Measurements from ENCODE around the gene GP9. TPM values are rescaled to one million over a fixed set of nuclear protein-coding genes. Genes with fewer than 3 reads are reported as not detected.

The GP9 gene
- polyA plus RNA-seq, 1 donor from 2014 or later = not detected

DNA sequence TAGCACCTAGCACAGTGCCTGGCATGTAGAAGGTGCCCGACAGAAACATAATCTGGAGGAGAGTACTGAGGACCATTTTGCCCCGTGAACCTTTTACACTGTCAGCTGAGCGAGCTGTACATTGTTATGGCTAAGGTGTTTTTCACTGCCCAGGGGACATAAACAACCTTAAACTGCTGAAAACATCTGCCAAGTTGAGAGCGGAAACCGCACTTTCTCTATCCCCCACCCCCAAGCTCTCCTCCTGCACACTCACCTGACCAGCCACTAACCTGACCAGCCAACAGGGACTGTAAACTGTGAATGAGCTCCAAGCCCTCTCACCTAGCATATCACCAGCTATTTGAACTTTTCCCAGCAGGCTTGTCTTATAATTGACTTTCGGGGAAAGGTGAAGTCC lies 43.5 kb downstream of the GP9 start:
- Histone ChIP-seq H3K27me3 (ENCODE audit: insufficient read depth, low read depth, low read length) (no peaks in the 10 kb centered on the region), H3K27ac (ENCODE audit: low read length) (no peak overlapping the region), H3K9ac (ENCODE audit: low read length) (no peak overlapping the region), H3K36me3 (ENCODE audit: insufficient read depth, low read length) (no peaks in the 10 kb centered on the region), H3K9me3 (ENCODE audit: low read length) (no peaks in the 10 kb centered on the region), H3K4me3 (ENCODE audit: low read length) (no peak overlapping the region), H4K20me1 (ENCODE audit: insufficient read depth) (no peaks in the 10 kb centered on the region), H3K79me2 (replicated peaks; ENCODE audit: insufficient read depth, low read length) (no peaks in the 10 kb centered on the region), H3K4me2 (ENCODE audit: low read length) (no peak overlapping the region), H3F3A (ENCODE audit: insufficient read depth, low read length, poor library complexity, severe bottlenecking) (no peaks in the 10 kb centered on the region), H3K9me2 (ENCODE audit: insufficient read depth, low read length) (no peaks in the 10 kb centered on the region), H2AFZ (ENCODE audit: low read depth, low read length) (no peak overlapping the region)
- TF ChIP-seq CTCF (IDR thresholded peaks at IDR 0.05; ENCODE audit: poor library complexity, severe bottlenecking) = no peak
- TF ChIP-seq MXI1 (conservative IDR thresholded peaks at IDR 0.05; ENCODE audit: poor library complexity, severe bottlenecking) = no peak
- TF ChIP-seq EP300 (conservative IDR thresholded peaks at IDR 0.05; ENCODE audit: poor library complexity, severe bottlenecking) = no peak
- TF ChIP-seq EZH2 (IDR thresholded peaks at IDR 0.05; ENCODE audit: borderline replicate concordance, insufficient read depth, low read length, poor library complexity, severe bottlenecking) = no peak
- no peak for TF ChIP-seq RAD21 (conservative IDR thresholded peaks at IDR 0.05)

- no peaks in the 10 kb centered on the region for H4K20me1 ChIP-seq (ENCODE audit: insufficient read depth)
- TF ChIP-seq TAF1 (IDR thresholded peaks at IDR 0.05; ENCODE audit: low read depth) (no peak), EP300 (conservative IDR thresholded peaks at IDR 0.05; ENCODE audit: poor library complexity, severe bottlenecking) (no peak), SMC3 (conservative IDR thresholded peaks at IDR 0.05; ENCODE audit: poor library complexity) (no peak), REST (IDR thresholded peaks at IDR 0.05; ENCODE audit: borderline replicate concordance) (no peak)
- no peaks in the 10 kb centered on the region for H3K9me3 ChIP-seq (ENCODE audit: low read length)
- no peak overlapping the region for H3K4me3 ChIP-seq (ENCODE audit: low read length)
- no peak overlapping the region for H3K4me2 ChIP-seq (ENCODE audit: low read length)
- H3K9ac ChIP-seq (ENCODE audit: low read length) = no peak overlapping the region
- no peaks in the 10 kb centered on the region for H3F3A ChIP-seq (ENCODE audit: insufficient read depth, low read length, poor library complexity, severe bottlenecking)
- H3K27ac ChIP-seq (ENCODE audit: low read length) = no peak overlapping the region
- no peaks in the 10 kb centered on the region for H3K9me2 ChIP-seq (ENCODE audit: insufficient read depth, low read length)
- H3K36me3 ChIP-seq (ENCODE audit: insufficient read depth, low read length) = no peaks in the 10 kb centered on the region
- H3K27me3 ChIP-seq (ENCODE audit: insufficient read depth, low read depth, low read length) = no peaks in the 10 kb centered on the region
- H3K79me2 ChIP-seq (replicated peaks; ENCODE audit: insufficient read depth, low read length) = no peaks in the 10 kb centered on the region
- H2AFZ ChIP-seq (ENCODE audit: low read depth, low read length) = no peak overlapping the region
Measured at GRCh38 chr3:129104498-129105079, 44.0 kb downstream of the GP9 start.

- H3K27me3 ChIP-seq (ENCODE audit: insufficient read depth, low read depth, low read length) = no peaks in the 10 kb centered on the region
- H3K4me2 ChIP-seq (ENCODE audit: low read length) = no peak overlapping the region
- no peaks in the 10 kb centered on the region for H4K20me1 ChIP-seq (ENCODE audit: insufficient read depth)
- H3K36me3 ChIP-seq (ENCODE audit: insufficient read depth, low read length) = no peaks in the 10 kb centered on the region
- no peak overlapping the region for H3K27ac ChIP-seq (ENCODE audit: low read length)
- no peak overlapping the region for H3K4me3 ChIP-seq (ENCODE audit: low read length)
- no peak overlapping the region for H3K9ac ChIP-seq (ENCODE audit: low read length)
- no peak for TF ChIP-seq RAD21 (conservative IDR thresholded peaks at IDR 0.05)
- TF ChIP-seq POLR2AphosphoS5 (IDR thresholded peaks at IDR 0.05) = no peak
- TF ChIP-seq TAF1 (IDR thresholded peaks at IDR 0.05; ENCODE audit: low read depth) = no peak
- no peak for TF ChIP-seq SMC3 (conservative IDR thresholded peaks at IDR 0.05; ENCODE audit: poor library complexity)
- no peak for TF ChIP-seq EZH2 (IDR thresholded peaks at IDR 0.05; ENCODE audit: borderline replicate concordance, insufficient read depth, low read length, poor library complexity, severe bottlenecking)
- TF ChIP-seq REST (IDR thresholded peaks at IDR 0.05; ENCODE audit: borderline replicate concordance) = no peak
- no peak for TF ChIP-seq EP300 (conservative IDR thresholded peaks at IDR 0.05; ENCODE audit: poor library complexity, severe bottlenecking)
- no peak for TF ChIP-seq CTCF (IDR thresholded peaks at IDR 0.05; ENCODE audit: poor library complexity, severe bottlenecking)
- TF ChIP-seq MXI1 (conservative IDR thresholded peaks at IDR 0.05; ENCODE audit: poor library complexity, severe bottlenecking) = no peak
- no peak overlapping the region for H2AFZ ChIP-seq (ENCODE audit: low read depth, low read length)
- no peaks in the 10 kb centered on the region for H3F3A ChIP-seq (ENCODE audit: insufficient read depth, low read length, poor library complexity, severe bottlenecking)
- H3K79me2 ChIP-seq (replicated peaks; ENCODE audit: insufficient read depth, low read length) = no peaks in the 10 kb centered on the region
- no peaks in the 10 kb centered on the region for H3K9me3 ChIP-seq (ENCODE audit: low read length)
- H3K9me2 ChIP-seq (ENCODE audit: insufficient read depth, low read length) = no peaks in the 10 kb centered on the region
Measured at GRCh38 chr3:129105862-129106261, 45.3 kb downstream of the GP9 start.
